Astrocyte of the cerebellum (primary cell): ENCODE measurements around the gene SERPINB4.

Experiments used
- DNase-seq: peaks from one replicate; pipeline ENCODE4 v3.0.0-alpha.2; 2011; ENCODE audit warnings: low read depth
- H3K4me3 ChIP-seq: 2 replicates; pipeline ENCODE4 v1.5.1; 2011; ENCODE audit warnings: mild to moderate bottlenecking, low read depth, low read length, moderate library complexity
- CTCF ChIP-seq: IDR thresholded peaks from 2 replicates; pipeline ENCODE4 v1.5.1; 2012; ENCODE audit warnings: low read length, low read depth, moderate library complexity, mild to moderate bottlenecking; ENCODE audit errors: missing control alignments
- in situ Hi-C: cut with HindIII; loops from 2 replicates; pipeline ENCODE4 v1.10.0; 2017; ENCODE audit warnings: low sequenced_read_pairs

SERPINB4 gene

GRCh38 chr18:63604791-63605567, 39.1 kb downstream of the SERPINB4 start:
- in situ Hi-C loops = no loop called here

GRCh38 chr18:63603772-63604171, 40.3 kb downstream of the SERPINB4 start:
- in situ Hi-C loops = no loop called here
- no peak for DNase-seq
- no peak for TF ChIP-seq CTCF
- no peak overlapping the region for H3K4me3 ChIP-seq

More at GRCh38 chr18:63604791-63605567, 39.1 kb downstream of the SERPINB4 start:
- no peak for TF ChIP-seq CTCF
- H3K4me3 ChIP-seq = no peak overlapping the region
- no peak for DNase-seq

- no peak overlapping the region for H3K4me3 ChIP-seq
- no peak for DNase-seq
- TF ChIP-seq CTCF = no peak
- in situ Hi-C loops = no loop called here
Observed at GRCh38 chr18:63603355-63603754, 40.7 kb downstream of the SERPINB4 start.

GRCh38 chr18:63596964-63597363, 47.1 kb downstream of the SERPINB4 start:
- no peak for DNase-seq
- TF ChIP-seq CTCF = no peak
- in situ Hi-C loops = no loop called here
- H3K4me3 ChIP-seq = no peak overlapping the region

- in situ Hi-C loops = no loop called here
- TF ChIP-seq CTCF = no peak
- DNase-seq = no peak
- H3K4me3 ChIP-seq = no peak overlapping the region
Observed at GRCh38 chr18:63592471-63592870, 51.6 kb downstream of the SERPINB4 start.

GRCh38 chr18:63591725-63592124, 52.3 kb downstream of the SERPINB4 start:
- in situ Hi-C loops = no loop called here
- DNase-seq = no peak
- H3K4me3 ChIP-seq = no peak overlapping the region
- no peak for TF ChIP-seq CTCF
